ENCODE data around the gene ADCK1. TPM values are rescaled to one million over a fixed set of nuclear protein-coding genes. Genes with fewer than 3 reads are reported as not detected.
A peak's percentile ranks its signal among the peaks of the same experiment; 100 is the strongest.

The ADCK1 gene
- polyA plus RNA-seq, 4 donors: 5.1 to 10.2 (median 8.0) TPM

DNA sequence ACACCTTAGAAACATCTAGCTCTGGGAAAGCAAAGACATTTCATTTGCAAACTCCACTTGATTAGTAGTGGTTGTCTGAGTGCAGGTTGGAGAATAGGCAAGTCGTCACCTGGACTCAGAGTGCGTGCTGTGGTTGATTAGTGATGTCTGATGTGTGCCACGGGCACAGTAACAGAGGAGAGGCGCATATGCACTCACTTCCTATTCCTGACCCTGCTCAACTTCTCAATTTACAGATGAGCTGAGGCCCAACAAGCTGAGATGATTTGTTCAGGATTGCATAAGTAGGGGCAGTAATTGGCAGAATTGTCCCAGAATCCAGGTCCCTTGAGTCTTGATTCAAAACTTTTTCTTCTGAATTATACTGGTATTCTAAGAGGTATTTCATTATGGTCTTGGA is 44.9 kb downstream of the ADCK1 start:
- no peak overlapping the region for H3K27ac ChIP-seq (ENCODE audit: low read depth in 1 of 3, low read length in 2 of 3)
- H3K4me3 ChIP-seq (ENCODE audit: low read depth in 1 of 3, low read length in 3 of 3): no peak overlapping the region
- H3K4me1 ChIP-seq (ENCODE audit: control insufficient read depth in 3 of 3, insufficient read depth in 2 of 3, low read depth in 1 of 3, low read length in 2 of 3): no peaks in the 10 kb centered on the region
- H3K27me3 ChIP-seq (ENCODE audit: control insufficient read depth in 3 of 3, insufficient read depth in 3 of 3, low read length in 3 of 3): no peaks in the 10 kb centered on the region
- no peaks in the 10 kb centered on the region for H3K9me3 ChIP-seq (ENCODE audit: control insufficient read depth in 2 of 2, insufficient read depth in 1 of 2, low read depth in 1 of 2, low read length in 1 of 2)
- H3K36me3 ChIP-seq (ENCODE audit: control insufficient read depth in 3 of 3, insufficient read depth in 2 of 3, low read depth in 1 of 3, low read length in 3 of 3): no peaks in the 10 kb centered on the region
- FAIRE-seq (no peak), DNase-seq (no peak)
- WGBS, 3 donors: 77 to 88% (median 82%) methylated on average over 4 of the region's 4 CpGs

- DNase-seq: no peak
- H3K27ac ChIP-seq (ENCODE audit: low read depth in 1 of 3, low read length in 2 of 3): no peak overlapping the region
These were observed 48.1 kb downstream of the ADCK1 start for GRCh38 chr14:77848031-77848430.

GRCh38 chr14:77849711-77850110 is 49.8 kb downstream of the ADCK1 start:
- no peak for DNase-seq
- H3K4me3 ChIP-seq (ENCODE audit: low read depth in 1 of 3, low read length in 3 of 3): no peak overlapping the region

More at GRCh38 chr14:77848031-77848430, 48.1 kb downstream of the ADCK1 start:
- H3K36me3 ChIP-seq (ENCODE audit: control insufficient read depth in 3 of 3, insufficient read depth in 2 of 3, low read depth in 1 of 3, low read length in 3 of 3): no peaks in the 10 kb centered on the region
- H3K4me1 ChIP-seq (ENCODE audit: control insufficient read depth in 3 of 3, insufficient read depth in 2 of 3, low read depth in 1 of 3, low read length in 2 of 3): no peaks in the 10 kb centered on the region
- H3K4me3 ChIP-seq (ENCODE audit: low read depth in 1 of 3, low read length in 3 of 3): no peak overlapping the region
- FAIRE-seq: no peak
- no peaks in the 10 kb centered on the region for H3K27me3 ChIP-seq (ENCODE audit: control insufficient read depth in 3 of 3, insufficient read depth in 3 of 3, low read length in 3 of 3)
- WGBS, 3 donors: 88 to 95% (median 88%) methylated on average over 3 of the region's 3 CpGs
- peaks cover 0 to 7% of the 10 kb centered on the region in 2 donors for H3K9me3 ChIP-seq (ENCODE audit: control insufficient read depth in 2 of 2, insufficient read depth in 1 of 2, low read depth in 1 of 2, low read length in 1 of 2)

GRCh38 chr14:77853919-77854318 is 54.0 kb downstream of the ADCK1 start:
- H3K36me3 ChIP-seq (ENCODE audit: control insufficient read depth in 3 of 3, insufficient read depth in 2 of 3, low read depth in 1 of 3, low read length in 3 of 3): peaks cover 0 to 2% (median 0%) of the 10 kb centered on the region in 3 donors
- H3K4me3 ChIP-seq (ENCODE audit: low read depth in 1 of 3, low read length in 3 of 3): no peak overlapping the region
- peaks cover 0 to 9% of the 10 kb centered on the region in 2 donors for H3K9me3 ChIP-seq (ENCODE audit: control insufficient read depth in 2 of 2, insufficient read depth in 1 of 2, low read depth in 1 of 2, low read length in 1 of 2)
- DNase-seq: no peak
- no peaks in the 10 kb centered on the region for H3K4me1 ChIP-seq (ENCODE audit: control insufficient read depth in 3 of 3, insufficient read depth in 2 of 3, low read depth in 1 of 3, low read length in 2 of 3)
- no peaks in the 10 kb centered on the region for H3K27me3 ChIP-seq (ENCODE audit: control insufficient read depth in 3 of 3, insufficient read depth in 3 of 3, low read length in 3 of 3)
- no peak overlapping the region for H3K27ac ChIP-seq (ENCODE audit: low read depth in 1 of 3, low read length in 2 of 3)
- no peak for FAIRE-seq

More at GRCh38 chr14:77849711-77850110, 49.8 kb downstream of the ADCK1 start:
- 92 to 94% (median 93%) methylated on average over 1 of the region's 1 CpG for WGBS, 3 donors
- H3K9me3 ChIP-seq (ENCODE audit: control insufficient read depth in 2 of 2, insufficient read depth in 1 of 2, low read depth in 1 of 2, low read length in 1 of 2): peaks cover 0 to 9% of the 10 kb centered on the region in 2 donors
- H3K27me3 ChIP-seq (ENCODE audit: control insufficient read depth in 3 of 3, insufficient read depth in 3 of 3, low read length in 3 of 3): no peaks in the 10 kb centered on the region
- H3K36me3 ChIP-seq (ENCODE audit: control insufficient read depth in 3 of 3, insufficient read depth in 2 of 3, low read depth in 1 of 3, low read length in 3 of 3): no peaks in the 10 kb centered on the region
- no peak for FAIRE-seq
- H3K27ac ChIP-seq (ENCODE audit: low read depth in 1 of 3, low read length in 2 of 3): no peak overlapping the region
- H3K4me1 ChIP-seq (ENCODE audit: control insufficient read depth in 3 of 3, insufficient read depth in 2 of 3, low read depth in 1 of 3, low read length in 2 of 3): no peaks in the 10 kb centered on the region

DNA sequence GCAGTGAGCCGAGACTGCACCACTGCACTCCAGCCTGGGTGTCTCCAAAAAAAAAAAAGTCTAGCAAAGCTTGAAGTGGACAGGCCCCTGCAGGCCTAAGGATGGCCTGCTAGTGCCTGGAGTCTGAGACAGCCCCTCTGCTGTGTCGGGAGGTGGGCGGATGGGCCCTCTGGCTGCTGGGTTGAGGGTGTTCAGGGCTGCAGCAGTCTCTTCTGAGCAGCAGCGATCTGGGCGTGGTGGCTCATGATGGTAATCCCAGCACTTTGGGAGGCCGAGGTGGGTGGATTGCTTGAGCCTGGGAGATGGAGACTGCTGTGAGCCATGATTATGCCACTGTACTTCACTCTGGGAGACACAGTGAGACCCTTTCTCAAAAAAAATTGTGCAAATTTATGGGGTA is 57.0 kb downstream of the ADCK1 start:
- Histone ChIP-seq H3K27ac (ENCODE audit: low read depth in 1 of 3, low read length in 2 of 3) (no peak overlapping the region), H3K4me1 (ENCODE audit: control insufficient read depth in 3 of 3, insufficient read depth in 2 of 3, low read depth in 1 of 3, low read length in 2 of 3) (no peaks in the 10 kb centered on the region), H3K36me3 (ENCODE audit: control insufficient read depth in 3 of 3, insufficient read depth in 2 of 3, low read depth in 1 of 3, low read length in 3 of 3) (peaks cover 0 to 17% (median 0%) of the 10 kb centered on the region in 3 donors), H3K27me3 (ENCODE audit: control insufficient read depth in 3 of 3, insufficient read depth in 3 of 3, low read length in 3 of 3) (no peaks in the 10 kb centered on the region), H3K4me3 (ENCODE audit: low read depth in 1 of 3, low read length in 3 of 3) (no peak overlapping the region), H3K9me3 (ENCODE audit: control insufficient read depth in 2 of 2, insufficient read depth in 1 of 2, low read depth in 1 of 2, low read length in 1 of 2) (peaks cover 0 to 8% of the 10 kb centered on the region in 2 donors)
- FAIRE-seq (no peak), DNase-seq (no peak)
- WGBS, 3 donors: 90 to 98% (median 95%) methylated on average over 6 of the region's 6 CpGs

- WGBS, 3 donors: 78 to 90% (median 79%) methylated on average over 6 of the region's 6 CpGs
These were observed 60.1 kb downstream of the ADCK1 start for GRCh38 chr14:77859934-77860570.

GRCh38 chr14:77861201-77861600 is 61.3 kb downstream of the ADCK1 start:
- FAIRE-seq (no peak), DNase-seq (no peak)
- peaks cover 0 to 30% (median 0%) of the 10 kb centered on the region in 3 donors for H3K36me3 ChIP-seq (ENCODE audit: control insufficient read depth in 3 of 3, insufficient read depth in 2 of 3, low read depth in 1 of 3, low read length in 3 of 3)
- H3K4me3 ChIP-seq (ENCODE audit: low read depth in 1 of 3, low read length in 3 of 3): no peak overlapping the region
- no peaks in the 10 kb centered on the region for H3K4me1 ChIP-seq (ENCODE audit: control insufficient read depth in 3 of 3, insufficient read depth in 2 of 3, low read depth in 1 of 3, low read length in 2 of 3)
- H3K27ac ChIP-seq (ENCODE audit: low read depth in 1 of 3, low read length in 2 of 3): no peak overlapping the region
- 78 to 83% (median 83%) methylated on average over 6 of the region's 6 CpGs for WGBS, 3 donors
- peaks cover 0 to 12% of the 10 kb centered on the region in 2 donors for H3K9me3 ChIP-seq (ENCODE audit: control insufficient read depth in 2 of 2, insufficient read depth in 1 of 2, low read depth in 1 of 2, low read length in 1 of 2)
- no peaks in the 10 kb centered on the region for H3K27me3 ChIP-seq (ENCODE audit: control insufficient read depth in 3 of 3, insufficient read depth in 3 of 3, low read length in 3 of 3)

More at GRCh38 chr14:77859934-77860570, 60.1 kb downstream of the ADCK1 start:
- H3K4me1 ChIP-seq (ENCODE audit: control insufficient read depth in 3 of 3, insufficient read depth in 2 of 3, low read depth in 1 of 3, low read length in 2 of 3): no peaks in the 10 kb centered on the region
- no peaks in the 10 kb centered on the region for H3K27me3 ChIP-seq (ENCODE audit: control insufficient read depth in 3 of 3, insufficient read depth in 3 of 3, low read length in 3 of 3)
- H3K9me3 ChIP-seq (ENCODE audit: control insufficient read depth in 2 of 2, insufficient read depth in 1 of 2, low read depth in 1 of 2, low read length in 1 of 2): peaks cover 0 to 7% of the 10 kb centered on the region in 2 donors
- H3K27ac ChIP-seq (ENCODE audit: low read depth in 1 of 3, low read length in 2 of 3): no peak overlapping the region
- FAIRE-seq (no peak), DNase-seq (peak; percentile 12 to 13)
- no peak overlapping the region for H3K4me3 ChIP-seq (ENCODE audit: low read depth in 1 of 3, low read length in 3 of 3)
- peaks cover 0 to 26% (median 0%) of the 10 kb centered on the region in 3 donors for H3K36me3 ChIP-seq (ENCODE audit: control insufficient read depth in 3 of 3, insufficient read depth in 2 of 3, low read depth in 1 of 3, low read length in 3 of 3)

DNA sequence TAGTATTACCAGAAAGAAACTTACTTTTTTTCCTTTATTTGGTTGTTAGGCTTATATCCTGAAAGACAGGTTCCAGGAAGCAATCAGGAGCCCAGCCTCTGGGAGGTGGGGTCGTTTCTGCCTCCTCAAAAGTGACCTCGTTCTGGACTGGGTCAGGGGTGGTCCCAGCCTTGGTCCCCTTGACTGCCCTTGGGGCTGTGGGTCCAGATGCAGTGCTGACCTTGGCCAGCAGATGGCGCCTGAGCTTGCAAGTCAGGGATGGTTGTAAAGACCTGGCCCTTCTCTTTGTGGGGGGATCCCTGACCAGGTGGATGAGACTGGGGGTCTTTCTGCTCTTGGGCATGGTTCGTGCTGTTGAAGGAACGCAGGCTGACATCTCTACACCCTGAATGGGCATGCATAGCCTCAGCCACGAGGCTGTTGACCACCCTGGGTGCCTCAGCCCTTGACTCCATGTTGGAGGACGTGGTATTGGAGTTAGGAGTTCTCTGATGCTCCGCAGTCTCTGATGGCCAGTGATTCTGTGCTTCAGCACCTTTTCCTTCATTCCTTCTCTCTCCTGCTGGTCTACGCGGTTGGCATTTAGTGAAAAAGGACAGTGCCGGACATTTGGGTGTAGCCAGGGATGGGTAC is 62.4 kb downstream of the ADCK1 start:
- Histone ChIP-seq H3K4me3 (ENCODE audit: low read depth in 1 of 3, low read length in 3 of 3) (no peak overlapping the region), H3K9me3 (ENCODE audit: control insufficient read depth in 2 of 2, insufficient read depth in 1 of 2, low read depth in 1 of 2, low read length in 1 of 2) (peaks cover 0 to 12% of the 10 kb centered on the region in 2 donors), H3K27ac (ENCODE audit: low read depth in 1 of 3, low read length in 2 of 3) (no peak overlapping the region), H3K4me1 (ENCODE audit: control insufficient read depth in 3 of 3, insufficient read depth in 2 of 3, low read depth in 1 of 3, low read length in 2 of 3) (no peaks in the 10 kb centered on the region), H3K27me3 (ENCODE audit: control insufficient read depth in 3 of 3, insufficient read depth in 3 of 3, low read length in 3 of 3) (no peaks in the 10 kb centered on the region), H3K36me3 (ENCODE audit: control insufficient read depth in 3 of 3, insufficient read depth in 2 of 3, low read depth in 1 of 3, low read length in 3 of 3) (peaks cover 0 to 32% (median 0%) of the 10 kb centered on the region in 3 donors)
- WGBS, 3 donors: 59 to 65% (median 61%) methylated on average over 11 of the region's 11 CpGs
- no peak for FAIRE-seq
- DNase-seq: peak; percentile 41 to 67

Data from small intestine (tissue), 7 donors.